ENCODE results near the gene SP2.
A peak's percentile ranks its signal among the peaks of the same experiment; 100 is the strongest.

Gene SP2

GRCh38 chr17:47894498-47895346 is 1.3 kb upstream of the SP2 start:
- Histone ChIP-seq H3K4me2 (ENCODE audit: low read depth, low read length) (peak overlapping the region; percentile 79), H3K9ac (ENCODE audit: low read length) (peak overlapping the region; percentile 79), H3K4me3 (ENCODE audit: low read length) (peak overlapping the region; percentile 86), H3K79me2 (ENCODE audit: low read length) (peaks cover 39% of the 10 kb centered on the region), H4K20me1 (ENCODE audit: insufficient read depth, low read length) (no peaks in the 10 kb centered on the region), H3K27me3 (replicated peaks; ENCODE audit: insufficient read depth, low read length) (no peaks in the 10 kb centered on the region), H3K4me1 (ENCODE audit: low read length) (peaks cover 32% of the 10 kb centered on the region), H2AFZ (ENCODE audit: low read length) (peak overlapping the region; percentile 72), H3K36me3 (replicated peaks; ENCODE audit: insufficient read depth, low read length) (no peaks in the 10 kb centered on the region), H3K9me3 (replicated peaks; ENCODE audit: insufficient read depth, low read length) (no peaks in the 10 kb centered on the region), H3K27ac (ENCODE audit: low read length) (peak overlapping the region; percentile 53; the same call in 1 of the 2 replicates), H3K9me2 (replicated peaks; ENCODE audit: insufficient read depth, low read length) (no peaks in the 10 kb centered on the region), H3F3A (ENCODE audit: insufficient read depth, low read length) (peaks cover 10% of the 10 kb centered on the region; the same call in 1 of the 2 replicates)
- no peak for TF ChIP-seq CTCF (IDR thresholded peaks at IDR 0.05; ENCODE audit: low read length)
- TF ChIP-seq EZH2phosphoT487 (IDR thresholded peaks at IDR 0.05; ENCODE audit: low read length): no peak
- no peak for TF ChIP-seq EZH2 (optimal IDR thresholded peaks at IDR 0.05; ENCODE audit: low read depth, low read length)
- DNase-seq: no peak

GRCh38 chr17:47895347-47895855 is 635 bp upstream of the SP2 start:
- H3K79me2 ChIP-seq (ENCODE audit: low read length): peaks cover 44% of the 10 kb centered on the region
- no peaks in the 10 kb centered on the region for H3K36me3 ChIP-seq (replicated peaks; ENCODE audit: insufficient read depth, low read length)
- TF ChIP-seq EZH2 (optimal IDR thresholded peaks at IDR 0.05; ENCODE audit: low read depth, low read length): no peak
- TF ChIP-seq EZH2phosphoT487 (IDR thresholded peaks at IDR 0.05; ENCODE audit: low read length): no peak
- TF ChIP-seq CTCF (IDR thresholded peaks at IDR 0.05; ENCODE audit: low read length): no peak
- H3K4me2 ChIP-seq (ENCODE audit: low read depth, low read length): peak overlapping the region; percentile 79
- H2AFZ ChIP-seq (ENCODE audit: low read length): peak overlapping the region; percentile 72
- H3K27me3 ChIP-seq (replicated peaks; ENCODE audit: insufficient read depth, low read length): no peaks in the 10 kb centered on the region
- no peaks in the 10 kb centered on the region for H3K9me3 ChIP-seq (replicated peaks; ENCODE audit: insufficient read depth, low read length)
- H4K20me1 ChIP-seq (ENCODE audit: insufficient read depth, low read length): no peaks in the 10 kb centered on the region
- peak; percentile 27 for DNase-seq
- peaks cover 10% of the 10 kb centered on the region; the same call in 1 of the 2 replicates for H3F3A ChIP-seq (ENCODE audit: insufficient read depth, low read length)
- H3K9ac ChIP-seq (ENCODE audit: low read length): peak overlapping the region; percentile 79
- no peaks in the 10 kb centered on the region for H3K9me2 ChIP-seq (replicated peaks; ENCODE audit: insufficient read depth, low read length)
- peaks cover 32% of the 10 kb centered on the region for H3K4me1 ChIP-seq (ENCODE audit: low read length)
- H3K4me3 ChIP-seq (ENCODE audit: low read length): peak overlapping the region; percentile 86
- H3K27ac ChIP-seq (ENCODE audit: low read length): peak overlapping the region; percentile 53; the same call in 1 of the 2 replicates

GRCh38 chr17:47896672-47897490 is 845 bp downstream of the SP2 start:
- Histone ChIP-seq H3K9me2 (replicated peaks; ENCODE audit: insufficient read depth, low read length) (no peaks in the 10 kb centered on the region), H3K79me2 (ENCODE audit: low read length) (peaks cover 54% of the 10 kb centered on the region), H3K4me1 (ENCODE audit: low read length) (peaks cover 26% of the 10 kb centered on the region), H3K4me3 (ENCODE audit: low read length) (peak overlapping the region; percentile 94), H3K27ac (ENCODE audit: low read length) (peak overlapping the region; percentile 64; the same call in 1 of the 2 replicates), H3K27me3 (replicated peaks; ENCODE audit: insufficient read depth, low read length) (no peaks in the 10 kb centered on the region), H3K9ac (ENCODE audit: low read length) (peak overlapping the region; percentile 87), H3K4me2 (ENCODE audit: low read depth, low read length) (peak overlapping the region; percentile 84), H2AFZ (ENCODE audit: low read length) (peak overlapping the region; percentile 76), H3K36me3 (replicated peaks; ENCODE audit: insufficient read depth, low read length) (no peaks in the 10 kb centered on the region), H3K9me3 (replicated peaks; ENCODE audit: insufficient read depth, low read length) (no peaks in the 10 kb centered on the region), H3F3A (ENCODE audit: insufficient read depth, low read length) (peaks cover 6% of the 10 kb centered on the region; the same call in 1 of the 2 replicates), H4K20me1 (ENCODE audit: insufficient read depth, low read length) (no peaks in the 10 kb centered on the region)
- DNase-seq: no peak
- no peak for TF ChIP-seq EZH2 (optimal IDR thresholded peaks at IDR 0.05; ENCODE audit: low read depth, low read length)
